WERI-Rb-1 (cell line): ENCODE results near the gene BCS1L.
A peak's percentile ranks its signal among the peaks of the same experiment; 100 is the strongest.

Experiments
- DNase-seq: peaks from one replicate; pipeline ENCODE4 v3.0.0-alpha.2; 2020
- H3K27ac ChIP-seq: fragments of 250-450 bp; sonication (Bioruptor Pico); 2 replicates; pipeline ENCODE4 v1.5.1; 2020; ENCODE audit warnings: mild to moderate bottlenecking, moderate library complexity
- H3K27me3 ChIP-seq: fragments of 250-450 bp; sonication (Bioruptor Pico); 2 replicates; pipeline ENCODE4 v1.5.1; 2021; ENCODE audit warnings: mild to moderate bottlenecking, low read depth, moderate library complexity; ENCODE audit not compliant: insufficient read depth, severe bottlenecking
- H3K36me3 ChIP-seq: fragments of 250-450 bp; sonication (Bioruptor Pico); 2 replicates; pipeline ENCODE4 v1.5.1; 2020; ENCODE audit warnings: mild to moderate bottlenecking, moderate library complexity
- H3K4me3 ChIP-seq: 2 replicates; pipeline ENCODE4 v1.5.1; 2011; ENCODE audit warnings: low read depth, mild to moderate bottlenecking, control low read depth, low read length
- H3K9me3 ChIP-seq: fragments of 250-450 bp; sonication (Bioruptor Pico); 2 replicates; pipeline ENCODE4 v1.5.1; 2021; ENCODE audit warnings: mild to moderate bottlenecking, moderate library complexity; ENCODE audit not compliant: severe bottlenecking
- TF ChIP-seq, protein P1 (sequence below): IDR thresholded peaks from 2 replicates; pipeline ENCODE4 v1.5.1; 2011; ENCODE audit warnings: low read depth, mild to moderate bottlenecking, control low read depth, inconsistent platforms, low read length

BCS1L gene, protein sequence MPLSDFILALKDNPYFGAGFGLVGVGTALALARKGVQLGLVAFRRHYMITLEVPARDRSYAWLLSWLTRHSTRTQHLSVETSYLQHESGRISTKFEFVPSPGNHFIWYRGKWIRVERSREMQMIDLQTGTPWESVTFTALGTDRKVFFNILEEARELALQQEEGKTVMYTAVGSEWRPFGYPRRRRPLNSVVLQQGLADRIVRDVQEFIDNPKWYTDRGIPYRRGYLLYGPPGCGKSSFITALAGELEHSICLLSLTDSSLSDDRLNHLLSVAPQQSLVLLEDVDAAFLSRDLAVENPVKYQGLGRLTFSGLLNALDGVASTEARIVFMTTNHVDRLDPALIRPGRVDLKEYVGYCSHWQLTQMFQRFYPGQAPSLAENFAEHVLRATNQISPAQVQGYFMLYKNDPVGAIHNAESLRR

DNA sequence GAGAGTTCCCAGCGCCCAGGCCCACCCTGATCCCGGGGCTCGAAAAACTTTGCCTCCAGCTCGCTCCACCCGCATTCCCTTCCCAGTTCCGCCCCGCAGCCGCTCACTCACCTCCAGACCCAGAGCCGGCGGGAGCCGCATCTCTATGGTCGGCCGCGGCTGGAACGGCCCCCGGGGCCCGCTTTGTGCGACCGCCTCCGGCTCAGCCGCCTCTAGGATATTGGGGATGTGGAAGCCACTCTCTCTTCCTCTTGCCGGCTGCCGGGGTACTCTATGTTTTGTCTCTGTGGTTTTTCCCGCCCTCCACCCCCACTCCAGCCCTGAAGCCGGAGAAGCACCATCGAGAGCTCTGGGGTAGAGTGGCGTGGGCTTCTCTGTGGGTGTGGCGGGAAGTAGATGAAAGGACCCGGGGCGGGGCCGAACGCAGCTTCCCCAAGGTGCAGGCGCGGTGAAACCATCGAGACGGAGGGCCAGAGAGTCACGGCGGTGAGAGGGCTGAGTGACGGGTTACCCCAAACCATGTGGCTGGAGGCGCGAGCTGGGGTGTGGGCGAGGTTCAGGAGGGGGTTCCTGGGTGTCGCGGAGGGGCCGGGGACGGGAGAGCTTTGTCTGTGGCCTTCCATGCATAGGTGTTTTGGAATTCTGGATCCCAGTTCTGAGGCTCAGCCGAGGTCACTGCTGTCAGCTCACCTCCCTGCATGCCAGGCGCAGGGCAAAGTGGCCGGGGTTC lies at the start of gene BCS1L, which contains the start of gene ZNF142:
TSS of gene BCS1L (plus strand) at position 426 of the 730 bp plus-strand sequence. CDS start 1,305 bp downstream, outside the sequence.
TSS of gene ZNF142 (minus strand) at position 366 of the 730 bp plus-strand sequence. CDS start 3,194 bp downstream, outside the sequence.
- peak within 1 kb of the TSS; percentile 96 for H3K27ac ChIP-seq
- peak; percentile 96 for DNase-seq
- no peaks in the 10 kb centered on the region for H3K27me3 ChIP-seq
- H3K36me3 ChIP-seq = peaks cover 77% of the 10 kb centered on the region
- TF ChIP-seq, protein P1, sequence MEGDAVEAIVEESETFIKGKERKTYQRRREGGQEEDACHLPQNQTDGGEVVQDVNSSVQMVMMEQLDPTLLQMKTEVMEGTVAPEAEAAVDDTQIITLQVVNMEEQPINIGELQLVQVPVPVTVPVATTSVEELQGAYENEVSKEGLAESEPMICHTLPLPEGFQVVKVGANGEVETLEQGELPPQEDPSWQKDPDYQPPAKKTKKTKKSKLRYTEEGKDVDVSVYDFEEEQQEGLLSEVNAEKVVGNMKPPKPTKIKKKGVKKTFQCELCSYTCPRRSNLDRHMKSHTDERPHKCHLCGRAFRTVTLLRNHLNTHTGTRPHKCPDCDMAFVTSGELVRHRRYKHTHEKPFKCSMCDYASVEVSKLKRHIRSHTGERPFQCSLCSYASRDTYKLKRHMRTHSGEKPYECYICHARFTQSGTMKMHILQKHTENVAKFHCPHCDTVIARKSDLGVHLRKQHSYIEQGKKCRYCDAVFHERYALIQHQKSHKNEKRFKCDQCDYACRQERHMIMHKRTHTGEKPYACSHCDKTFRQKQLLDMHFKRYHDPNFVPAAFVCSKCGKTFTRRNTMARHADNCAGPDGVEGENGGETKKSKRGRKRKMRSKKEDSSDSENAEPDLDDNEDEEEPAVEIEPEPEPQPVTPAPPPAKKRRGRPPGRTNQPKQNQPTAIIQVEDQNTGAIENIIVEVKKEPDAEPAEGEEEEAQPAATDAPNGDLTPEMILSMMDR = no peak
- H3K4me3 ChIP-seq = peak within 1 kb of the TSS; percentile 98
- H3K9me3 ChIP-seq = no peaks in the 10 kb centered on the region

DNA sequence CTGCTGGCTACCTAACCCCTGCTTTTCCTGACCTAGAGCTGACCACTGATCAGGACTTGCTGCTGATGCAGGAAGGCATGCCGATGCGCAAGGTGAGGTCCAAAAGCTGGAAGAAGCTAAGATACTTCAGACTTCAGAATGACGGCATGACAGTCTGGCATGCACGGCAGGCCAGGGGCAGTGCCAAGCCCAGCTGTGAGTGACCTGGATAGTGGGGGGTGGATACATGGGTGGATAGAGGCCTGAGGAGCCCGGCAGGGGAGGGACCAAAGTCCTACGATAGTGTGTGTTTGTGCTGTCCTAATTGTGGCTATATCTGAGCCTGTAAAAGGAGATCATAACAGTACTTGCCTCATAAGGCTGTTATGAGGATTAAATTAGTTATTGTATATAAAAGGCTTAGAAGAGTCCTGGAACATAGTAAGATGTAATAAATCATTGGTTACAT lies 43.6 kb upstream of the BCS1L start:
- Histone ChIP-seq H3K27me3 (no peaks in the 10 kb centered on the region), H3K36me3 (no peaks in the 10 kb centered on the region)
- TF ChIP-seq, protein P1 = no peak

DNA sequence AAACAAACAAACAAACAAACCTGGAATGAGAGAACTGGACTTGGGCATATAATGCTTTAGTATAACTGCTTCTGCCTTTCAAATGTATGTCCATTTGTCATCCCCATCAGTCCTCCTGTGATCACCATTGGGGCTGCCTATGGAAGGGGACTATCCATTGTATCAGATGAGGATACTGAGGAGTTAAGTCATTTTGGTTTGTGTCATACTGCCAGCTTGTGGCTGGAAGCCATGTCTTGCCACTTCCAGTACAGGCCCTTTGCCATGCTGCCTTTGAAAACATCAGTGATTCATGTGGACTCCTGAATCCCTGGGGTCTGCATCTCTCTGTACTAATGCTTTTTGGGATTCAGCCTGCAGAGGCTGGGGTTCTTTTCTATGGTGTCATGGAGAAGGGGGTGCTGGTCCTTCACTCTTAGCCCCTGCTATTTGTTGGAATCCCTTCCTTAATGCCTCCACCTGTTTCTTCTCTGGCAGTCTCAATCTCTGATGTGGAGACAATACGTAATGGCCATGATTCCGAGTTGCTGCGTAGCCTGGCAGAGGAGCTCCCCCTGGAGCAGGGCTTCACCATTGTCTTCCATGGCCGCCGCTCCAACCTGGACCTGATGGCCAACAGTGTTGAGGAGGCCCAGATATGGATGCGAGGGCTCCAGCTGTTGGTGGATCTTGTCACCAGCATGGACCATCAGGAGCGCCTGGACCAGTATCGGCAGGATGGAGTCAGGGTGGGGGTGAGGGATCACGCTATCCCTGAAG lies 41.2 kb upstream of the BCS1L start:
- peaks cover 4% of the 10 kb centered on the region for H3K36me3 ChIP-seq
- DNase-seq = peak; percentile 31
- no peaks in the 10 kb centered on the region for H3K9me3 ChIP-seq
- no peak overlapping the region for H3K4me3 ChIP-seq
- H3K27me3 ChIP-seq = no peaks in the 10 kb centered on the region
- TF ChIP-seq, protein P1 = peak; percentile 73
- no peak overlapping the region for H3K27ac ChIP-seq

More for the DNA sequence above, 43.6 kb upstream of the BCS1L start:
- Histone ChIP-seq H3K27ac (no peak overlapping the region), H3K9me3 (no peaks in the 10 kb centered on the region), H3K4me3 (no peak overlapping the region)
- DNase-seq = no peak

DNA sequence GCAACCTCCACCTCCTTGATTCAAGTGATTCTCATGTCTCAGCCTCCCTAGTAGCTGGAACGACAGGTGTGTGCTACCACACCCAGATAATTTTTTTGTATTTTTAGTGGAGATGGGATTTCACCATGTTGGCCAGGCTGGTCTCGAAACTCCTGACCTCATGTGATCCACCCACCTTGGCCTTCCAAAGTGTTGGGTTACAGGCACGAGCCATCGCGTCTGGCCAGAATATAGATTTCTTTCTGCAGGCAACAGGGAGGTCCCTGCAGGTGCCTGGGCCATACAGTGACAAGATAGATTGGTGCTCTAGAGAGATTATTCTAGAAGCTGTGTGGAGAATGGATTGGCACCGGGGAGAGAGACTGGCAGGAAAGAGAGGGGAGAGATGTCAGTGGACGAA lies 38.5 kb upstream of the BCS1L start:
- no peak for DNase-seq
- Histone ChIP-seq H3K9me3 (no peaks in the 10 kb centered on the region), H3K4me3 (no peak overlapping the region), H3K27ac (no peak overlapping the region), H3K36me3 (peaks cover 7% of the 10 kb centered on the region), H3K27me3 (no peaks in the 10 kb centered on the region)
- TF ChIP-seq, protein P1 = no peak

DNA sequence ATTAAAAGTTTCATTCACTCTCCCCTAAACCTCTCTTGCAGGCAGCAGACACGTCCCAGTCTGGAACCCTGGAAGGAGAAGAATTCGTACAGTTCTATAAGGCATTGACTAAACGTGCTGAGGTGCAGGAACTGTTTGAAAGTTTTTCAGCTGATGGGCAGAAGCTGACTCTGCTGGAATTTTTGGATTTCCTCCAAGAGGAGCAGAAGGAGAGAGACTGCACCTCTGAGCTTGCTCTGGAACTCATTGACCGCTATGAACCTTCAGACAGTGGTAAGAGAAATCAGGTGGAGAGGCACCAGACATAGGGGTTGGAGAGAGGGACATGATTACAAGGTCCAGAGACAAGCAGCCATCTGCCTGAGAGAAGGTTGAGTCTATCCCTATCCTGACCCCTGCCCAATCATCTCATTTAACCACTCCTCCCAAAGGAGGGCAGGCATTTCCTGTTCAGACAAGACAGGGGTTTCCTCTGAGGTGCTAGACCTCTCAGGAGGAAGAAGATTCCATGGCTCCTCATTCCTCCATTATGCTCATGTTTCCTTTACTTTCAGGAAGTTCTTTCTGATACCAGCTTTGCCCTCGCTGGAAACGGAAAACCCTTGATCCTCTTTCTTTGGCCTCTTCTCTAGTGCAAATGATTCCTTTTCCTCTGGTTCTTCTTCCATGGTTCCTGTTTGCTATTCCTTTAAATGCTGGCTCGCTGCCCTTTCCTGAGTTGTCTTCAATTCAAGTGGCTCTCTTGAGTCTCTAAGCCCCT lies 36.7 kb upstream of the BCS1L start:
- TF ChIP-seq, protein P1 = no peak
- no peaks in the 10 kb centered on the region for H3K27me3 ChIP-seq
- H3K36me3 ChIP-seq = peaks cover 7% of the 10 kb centered on the region
- no peak overlapping the region for H3K4me3 ChIP-seq
- DNase-seq = no peak
- no peak overlapping the region for H3K27ac ChIP-seq
- no peaks in the 10 kb centered on the region for H3K9me3 ChIP-seq
